Dendritic cell treated with granulocyte-macrophage colony-stimulating factor and Interleukin-4, amounts not matched to agents 40 ng/mL and 50 ng/mL, for 4 days (primary cell): Measurements from ENCODE around the gene SFXN5.

ENCODE experiments used
- H3K27ac Mint-ChIP-seq: one replicate; pipeline ENCODE4 v1.8.0; 2022; ENCODE audit warnings: mild to moderate bottlenecking, mixed read lengths
- H3K27me3 Mint-ChIP-seq: one replicate; pipeline ENCODE4 v1.8.0; 2022; ENCODE audit warnings: mild to moderate bottlenecking, mixed read lengths
- H3K36me3 Mint-ChIP-seq: one replicate; pipeline ENCODE4 v1.8.0; 2022; ENCODE audit warnings: low read depth, mixed read lengths
- H3K4me1 Mint-ChIP-seq: one replicate; pipeline ENCODE4 v1.8.0; 2022; ENCODE audit warnings: low read depth, mixed read lengths
- H3K4me3 Mint-ChIP-seq: one replicate; pipeline ENCODE4 v1.8.0; 2022; ENCODE audit warnings: mild to moderate bottlenecking, moderate library complexity, mixed read lengths
- H3K9me3 Mint-ChIP-seq: one replicate; pipeline ENCODE4 v1.8.0; 2022; ENCODE audit warnings: mixed read lengths
- intact Hi-C: fragments of 100-400 bp; cut with micrococcal nuclease; formaldehyde crosslinking; loops from one replicate; pipeline ENCODE4 v1.15.0; 2022

The SFXN5 gene

DNA sequence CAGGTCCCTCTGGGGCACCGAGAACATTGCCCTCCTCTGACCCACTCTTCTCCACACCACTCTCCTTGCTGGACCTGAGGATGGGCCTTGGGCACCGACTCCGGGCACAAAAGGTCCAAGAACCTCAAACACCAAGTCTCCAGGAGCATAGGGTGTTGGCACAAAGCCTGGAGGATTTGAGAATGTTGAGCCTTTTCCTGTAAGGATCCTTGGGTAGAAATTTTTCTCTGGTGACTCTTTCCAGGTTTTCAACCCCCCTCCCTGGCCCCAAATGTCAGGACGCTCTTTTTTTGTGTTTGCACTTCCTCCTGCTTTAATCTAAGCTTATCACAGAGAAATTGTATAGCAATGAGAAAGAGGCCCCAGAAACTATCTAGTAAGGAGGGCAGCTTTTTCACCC lies 175.1 kb downstream of the SFXN5 start:
- no peaks in the 10 kb centered on the region for H3K9me3 Mint-ChIP-seq
- peaks cover 62% of the 10 kb centered on the region for H3K27me3 Mint-ChIP-seq
- no peak overlapping the region for H3K4me3 Mint-ChIP-seq
- no peak overlapping the region for H3K27ac Mint-ChIP-seq
- peaks cover 21% of the 10 kb centered on the region for H3K4me1 Mint-ChIP-seq
- H3K36me3 Mint-ChIP-seq = peaks cover 10% of the 10 kb centered on the region
- intact Hi-C loops = no loop called here

GRCh38 chr2:72895759-72896281 lies 175.7 kb downstream of the SFXN5 start:
- Mint-ChIP-seq H3K4me3 (no peak overlapping the region), H3K27me3 (peaks cover 56% of the 10 kb centered on the region), H3K27ac (no peak overlapping the region), H3K4me1 (peaks cover 27% of the 10 kb centered on the region), H3K9me3 (no peaks in the 10 kb centered on the region), H3K36me3 (peaks cover 12% of the 10 kb centered on the region)
- intact Hi-C loops = no loop called here

DNA sequence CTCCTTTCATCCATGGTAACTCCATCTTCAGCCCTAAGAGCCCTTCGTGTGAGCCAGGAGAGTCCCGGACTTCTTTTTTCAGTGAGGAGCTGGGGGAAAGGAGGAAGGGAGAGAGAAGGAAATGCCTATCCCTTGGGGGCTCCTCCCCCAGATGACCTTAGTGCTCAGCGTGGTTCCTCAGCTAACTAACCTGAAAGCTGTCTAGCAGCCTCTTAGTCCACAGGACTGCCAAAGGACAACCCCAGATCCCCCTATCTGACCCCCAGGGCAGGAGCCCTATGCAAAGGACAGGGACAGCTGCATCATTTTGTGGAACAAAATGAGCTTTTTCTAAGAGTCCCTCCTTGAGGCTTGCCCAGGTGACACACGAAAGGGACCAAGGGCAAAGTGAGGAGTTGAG lies 176.4 kb downstream of the SFXN5 start:
- intact Hi-C loops = no loop called here
- Mint-ChIP-seq H3K4me3 (no peak overlapping the region), H3K9me3 (no peaks in the 10 kb centered on the region), H3K27ac (no peak overlapping the region), H3K27me3 (peaks cover 49% of the 10 kb centered on the region), H3K36me3 (peaks cover 13% of the 10 kb centered on the region), H3K4me1 (peaks cover 31% of the 10 kb centered on the region)

GRCh38 chr2:72894514-72894913 lies 177.0 kb downstream of the SFXN5 start:
- H3K4me3 Mint-ChIP-seq = no peak overlapping the region

DNA sequence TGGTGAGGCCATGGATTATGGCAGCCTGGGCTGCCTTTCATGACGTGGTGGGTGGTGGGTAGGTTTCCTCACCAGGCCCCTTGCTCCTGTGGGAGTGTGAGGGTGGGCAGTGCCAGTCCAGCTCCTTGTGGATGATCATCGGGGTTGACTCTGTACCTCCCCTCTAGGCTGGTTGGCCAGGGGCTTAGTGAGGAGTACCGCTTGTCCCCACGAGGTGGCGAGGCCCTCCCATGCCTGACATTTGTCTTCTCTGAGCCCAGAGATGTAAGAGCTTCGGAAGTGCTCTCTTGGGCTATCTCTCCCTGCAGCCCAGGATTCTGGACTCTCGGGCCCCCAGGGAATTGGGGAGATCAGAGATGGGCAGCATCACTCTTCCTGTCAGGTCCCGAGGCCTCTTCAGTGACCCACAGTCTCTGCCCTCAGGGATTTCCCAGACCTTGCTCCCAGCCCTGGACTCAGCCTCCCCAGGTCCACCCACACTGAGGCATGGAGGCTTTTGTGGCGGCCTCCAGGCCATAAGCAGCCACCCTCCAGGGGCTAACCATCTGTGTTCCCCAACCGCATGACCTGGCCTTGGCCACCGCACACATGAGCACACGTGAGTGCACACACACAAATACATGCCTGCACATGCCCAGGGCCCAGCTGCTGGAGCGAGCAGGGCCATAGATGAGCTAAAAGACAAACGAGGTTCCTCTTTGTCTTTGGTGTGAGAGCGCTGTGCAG lies 177.8 kb downstream of the SFXN5 start:
- Mint-ChIP-seq H3K27ac (no peak overlapping the region), H3K36me3 (peaks cover 24% of the 10 kb centered on the region), H3K4me3 (no peak overlapping the region), H3K9me3 (no peaks in the 10 kb centered on the region), H3K4me1 (peaks cover 44% of the 10 kb centered on the region), H3K27me3 (peaks cover 57% of the 10 kb centered on the region)
- intact Hi-C loops = loop anchor here (2.0 kb wide), 2 partner anchors 177 to 269 kb away; partner anchors contain the start of gene SFXN5

More at GRCh38 chr2:72894514-72894913, 177.0 kb downstream of the SFXN5 start:
- Mint-ChIP-seq H3K36me3 (peaks cover 19% of the 10 kb centered on the region), H3K4me1 (peaks cover 38% of the 10 kb centered on the region), H3K27me3 (peaks cover 54% of the 10 kb centered on the region), H3K9me3 (no peaks in the 10 kb centered on the region), H3K27ac (no peak overlapping the region)
- intact Hi-C loops = no loop called here

DNA sequence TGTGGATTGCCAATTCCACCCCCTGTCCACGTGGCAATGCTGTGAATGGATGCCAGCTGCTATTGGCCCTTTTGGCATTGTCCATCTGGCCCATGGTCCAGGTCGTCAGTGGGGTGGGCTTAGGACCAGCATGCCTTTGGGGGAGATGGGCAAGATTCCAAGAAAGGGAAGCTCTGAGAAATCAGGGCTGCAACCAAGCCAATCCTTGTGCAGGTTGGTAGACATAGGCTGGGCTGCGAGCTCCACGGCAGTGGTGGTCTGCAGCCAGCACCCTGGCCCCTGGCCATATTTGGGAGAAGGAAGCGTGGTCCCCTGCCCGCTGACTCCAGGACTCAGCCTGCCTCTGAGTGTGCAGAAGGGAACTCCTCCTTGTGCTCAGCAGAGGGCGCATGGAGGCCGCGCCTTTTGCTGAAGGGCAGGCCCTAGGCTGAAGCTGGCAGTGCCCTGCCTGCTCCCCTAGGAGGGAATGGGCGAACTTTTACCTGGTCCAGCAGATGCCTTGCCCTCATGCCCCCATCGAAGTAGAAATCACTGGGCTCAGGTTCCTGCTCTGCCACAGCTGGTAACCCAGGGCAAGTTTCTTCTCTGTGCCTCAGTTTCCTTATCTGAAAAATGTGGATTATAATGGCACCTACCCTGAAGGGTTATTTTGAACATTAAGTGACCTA lies 178.9 kb downstream of the SFXN5 start:
- H3K9me3 Mint-ChIP-seq = no peaks in the 10 kb centered on the region
- peaks cover 54% of the 10 kb centered on the region for H3K27me3 Mint-ChIP-seq
- intact Hi-C loops = loop anchor here (1.0 to 2.0 kb wide), 4 partner anchors 81 to 285 kb away; partner anchors contain the start of gene SFXN5

More for the DNA sequence above, 178.9 kb downstream of the SFXN5 start:
- Mint-ChIP-seq H3K36me3 (peaks cover 24% of the 10 kb centered on the region), H3K4me1 (peaks cover 55% of the 10 kb centered on the region), H3K27ac (no peak overlapping the region), H3K4me3 (no peak overlapping the region)
